GM12878 (cell line): ENCODE measurements around the gene CHCHD6. TPM values are rescaled to one million over a fixed set of nuclear protein-coding genes. Genes with fewer than 3 reads are reported as not detected.

ENCODE experiments used
- ATAC-seq: fragments of 200-7000 bp; cut with Tn5 transposase; 3 replicates; pipeline ENCODE4 v1.9.1; 2020; ENCODE audit warnings: mild to moderate bottlenecking, moderate library complexity
- BruUV-seq: library from RNA; stranded (reverse); fragments of 400-500 nt; replicated peaks from 2 replicates; lab custom pipeline; 2021; lab: Mats Ljungman, UMichigan
- CTCF ChIA-PET: fragments of 300-600 bp; sonication (Branson Sonifier 250); formaldehyde crosslinking; extraction: SDS; loops from one replicate; lab custom pipeline; 2021; ENCODE audit warnings: inconsistent platforms; lab: Yijun Ruan, JAX
- POLR2A ChIA-PET: fragments of 350-600 bp; formaldehyde crosslinking; extraction: SDS; loops from one replicate; lab custom pipeline; 2021; ENCODE audit warnings: inconsistent platforms; lab: Charles Lee
- RAD21 ChIA-PET: fragments of 300-600 bp; sonication (Branson Sonifier 250); formaldehyde crosslinking; loops from one replicate; lab custom pipeline; 2023; ENCODE audit warnings: antibody characterized with exemption; ENCODE audit not compliant: unreplicated experiment; lab: Charles Lee
- SMC1A ChIA-PET: fragments of 300-600 bp; sonication (Branson Sonifier 250); formaldehyde crosslinking; loops from one replicate; lab custom pipeline; 2023; ENCODE audit not compliant: unreplicated experiment, uncharacterized antibody; lab: Charles Lee
- DNase-seq: peaks from one replicate; pipeline ENCODE4 v3.0.0-alpha.2; 2011; ENCODE audit warnings: low read depth, low spot score
- FAIRE-seq: peaks from 3 replicates; lab custom pipeline; 2011; peaks lifted over from hg19 to GRCh38; lab: Jason Lieb, UNC
- H2AFZ ChIP-seq: 2 replicates; pipeline ENCODE4 v1.6.0; 2011; ENCODE audit warnings: low read depth, low read length, control low read depth; ENCODE audit not compliant: control insufficient read depth
- H3K27ac ChIP-seq: 2 replicates; pipeline ENCODE4 v1.5.1; 2011; ENCODE audit warnings: control low read depth; ENCODE audit not compliant: control insufficient read depth, insufficient read depth
- H3K27me3 ChIP-seq, 2 experiments: replicated peaks in 1 of 2; 2 replicates each; pipeline versions ENCODE4 v1.6.0 to v1.6.1; 2011; ENCODE audit warnings: low read length in 1 of 2; ENCODE audit not compliant: control insufficient read depth in 2 of 2, insufficient read depth in 2 of 2
- H3K36me3 ChIP-seq, 2 experiments: 2 replicates each; pipeline ENCODE4 v1.5.1; 2011; ENCODE audit warnings: low read length in 1 of 2; ENCODE audit not compliant: control insufficient read depth in 2 of 2, insufficient read depth in 2 of 2
- H3K4me1 ChIP-seq: 2 replicates; pipeline ENCODE4 v1.6.1; 2011; ENCODE audit warnings: mild to moderate bottlenecking, low read length, moderate library complexity, mixed read lengths; ENCODE audit not compliant: control insufficient read depth, insufficient read depth
- H3K4me2 ChIP-seq: 2 replicates; pipeline ENCODE4 v1.6.0; 2011; ENCODE audit warnings: control low read depth; ENCODE audit not compliant: control insufficient read depth, insufficient read depth
- H3K4me3 ChIP-seq: fragments of 200-600 bp; sonication (generic); 2 replicates; pipeline ENCODE4 v1.5.1; 2016
- H3K79me2 ChIP-seq: 2 replicates; pipeline ENCODE4 v1.6.0; 2011; ENCODE audit warnings: low read length; ENCODE audit not compliant: control insufficient read depth, insufficient read depth
- H3K9ac ChIP-seq: 2 replicates; pipeline ENCODE4 v1.8.0; 2011; ENCODE audit warnings: low read length, control low read depth, mixed read lengths; ENCODE audit not compliant: control insufficient read depth, insufficient read depth
- H3K9me3 ChIP-seq: replicated peaks from 3 replicates; pipeline ENCODE4 v1.5.1; 2011; ENCODE audit warnings: mild to moderate bottlenecking, low read length; ENCODE audit not compliant: control insufficient read depth, insufficient read depth
- H4K20me1 ChIP-seq: 2 replicates; pipeline ENCODE4 v1.6.0; 2011; ENCODE audit not compliant: control insufficient read depth, insufficient read depth
- BMI1 ChIP-seq: fragments of 450-650 bp; IDR thresholded peaks from 2 replicates; pipeline ENCODE4 v1.6.1; 2016; ENCODE audit warnings: mild to moderate bottlenecking, moderate library complexity, borderline replicate concordance
- ELK1 ChIP-seq: IDR thresholded peaks from 2 replicates; pipeline ENCODE4 v1.6.1; 2012; ENCODE audit warnings: low read depth, low read length, improper control_type of control experiment
- ETV6 ChIP-seq, 2 experiments: fragments of 450-650 bp in 1 of 2; IDR thresholded peaks in 1 of 2; conservative IDR thresholded peaks in 1 of 2; 2 replicates each; pipeline ENCODE4 v1.6.1; 2014; ENCODE audit warnings: antibody characterized with exemption in 1 of 2, borderline replicate concordance in 1 of 2, low read depth in 1 of 2, mild to moderate bottlenecking in 1 of 2, moderate library complexity in 1 of 2
- GATAD2B ChIP-seq: fragments of 450-650 bp; conservative IDR thresholded peaks from 2 replicates; pipeline ENCODE4 v1.6.1; 2017; ENCODE audit warnings: low read depth, mild to moderate bottlenecking, moderate library complexity
- HDAC6 ChIP-seq: fragments of 200-600 bp; sonication (generic); IDR thresholded peaks from one replicate; pipeline ENCODE4 v1.8.0; 2017; ENCODE audit warnings: antibody characterized with exemption; ENCODE audit not compliant: unreplicated experiment
- IRF3 ChIP-seq: fragments of 450-650 bp; IDR thresholded peaks from 2 replicates; pipeline ENCODE4 v1.6.1; 2014; ENCODE audit warnings: mild to moderate bottlenecking
- KLF5 ChIP-seq: fragments of 450-650 bp; IDR thresholded peaks from 2 replicates; pipeline ENCODE4 v1.6.1; 2014; ENCODE audit warnings: mild to moderate bottlenecking; ENCODE audit not compliant: partially characterized antibody
- MTA2 ChIP-seq: fragments of 450-650 bp; IDR thresholded peaks from 2 replicates; pipeline ENCODE4 v1.6.1; 2016; ENCODE audit warnings: low read depth, mild to moderate bottlenecking, moderate library complexity
- PAX8 ChIP-seq: fragments of 450-650 bp; IDR thresholded peaks from 2 replicates; pipeline ENCODE4 v1.6.1; 2017; ENCODE audit warnings: mild to moderate bottlenecking, moderate library complexity
- SIN3A ChIP-seq: IDR thresholded peaks from 2 replicates; pipeline ENCODE4 v1.6.1; 2012; ENCODE audit warnings: low read depth, low read length, improper control_type of control experiment
- SREBF2 ChIP-seq: IDR thresholded peaks from 2 replicates; pipeline ENCODE4 v1.6.1; 2012; ENCODE audit warnings: mild to moderate bottlenecking, low read length
- ZBTB40 ChIP-seq: fragments of 450-650 bp; IDR thresholded peaks from 2 replicates; pipeline ENCODE4 v1.6.1; 2016; ENCODE audit warnings: mild to moderate bottlenecking, moderate library complexity, borderline replicate concordance
- WGBS: methylation state at CpG from one replicate; pipeline ENCODE4 v1.1.6; 2016; ENCODE audit warnings: low lambda C conversion rate; ENCODE audit not compliant: insufficient replicate concordance, insufficient coverage; ENCODE audit errors: missing lambda C conversion rate; 5-methylcytosine and 5-hydroxymethylcytosine counted together
- in situ Hi-C: fragments of 300-500 bp; cut with MboI; formaldehyde crosslinking; loops from 9 replicates; pipeline ENCODE4 v1.14.3; 2018; ENCODE audit warnings: mixed read lengths
- intact Hi-C: fragments of 100-400 bp; cut with micrococcal nuclease; formaldehyde crosslinking; loops from one replicate; pipeline ENCODE4 v1.14.2; 2022; ENCODE audit not compliant: unreplicated experiment
- polyA plus RNA-seq, 11 experiments: library from polyadenylated mRNA; depleted of rRNA in 4 of 11; unstranded in 6 of 11; stranded (reverse) in 5 of 11; fragments of >200 nt; fragmentation: Nextera tagmentation in 4 of 11; fragmentation: Illumina TruSeq in 1 of 11; extraction: Ambion mirVana in 4 of 11; extraction: Trizol in 1 of 11; gene quantifications; 1 replicate in 1 of 11; 2 replicates in 10 of 11; pipeline versions ENCODE4 v1.2.1 to v1.2.3, GENCODE V29; 2011 to 2016; ENCODE audit warnings: inconsistent platforms in 2 of 11, missing spikeins in 2 of 11, low read depth in 1 of 11
- total RNA-seq, 4 experiments: library from RNA; depleted of rRNA in 3 of 4; stranded (reverse); fragments of >200 nt in 3 of 4; fragmentation: Illumina TruSeq in 1 of 4; extraction: Trizol in 1 of 4; gene quantifications; 2 replicates each; pipeline versions ENCODE4 v1.2.1 to v1.2.3, GENCODE V29; 2013 to 2021
- TF ChIP-seq, protein P1 (sequence below): fragments of 450-650 bp; formaldehyde crosslinking; IDR thresholded peaks from 2 replicates; pipeline ENCODE4 v1.4.0; 2022; ENCODE audit warnings: mild to moderate bottlenecking, moderate library complexity
- TF ChIP-seq, protein P2 (sequence below): fragments of 450-650 bp; IDR thresholded peaks from 2 replicates; pipeline ENCODE4 v1.6.1; 2017; ENCODE audit warnings: borderline replicate concordance

The CHCHD6 gene
- total and polyA plus RNA-seq, 10 of the 15 experiments (the other 5 are each of a cell fraction or from before 2014, with no cell fraction given): 2.7 to 16.7 (median 12.3) TPM

- POLR2A ChIA-PET: no interaction called here
- no peak for DNase-seq
- intact Hi-C loops: no loop called here
- CTCF ChIA-PET: no interaction called here
- H3K4me2 ChIP-seq: no peak overlapping the region
- BruUV-seq: no TSS peak
- H3K4me3 ChIP-seq: no peak overlapping the region
- H2AFZ ChIP-seq: no peak overlapping the region
- H3K4me1 ChIP-seq: no peaks in the 10 kb centered on the region
- no peaks in the 10 kb centered on the region; a peak in 1 of 4 replicates for H3K36me3 ChIP-seq
- SMC1A ChIA-PET: no interaction called here
- no peaks in the 10 kb centered on the region for H3K79me2 ChIP-seq
- no peak for FAIRE-seq
- no peaks in the 10 kb centered on the region for H3K9me3 ChIP-seq
- H4K20me1 ChIP-seq: no peaks in the 10 kb centered on the region
- H3K9ac ChIP-seq: no peak overlapping the region
- H3K27ac ChIP-seq: no peak overlapping the region
- WGBS: 53% methylated on average over 6 of the region's 6 CpGs
- RAD21 ChIA-PET: no interaction called here
- no peak for TF ChIP-seq PAX8
- no peak for TF ChIP-seq ELK1
- no peak for TF ChIP-seq ZBTB40
- TF ChIP-seq BMI1: no peak
- no peak for TF ChIP-seq ETV6 (conservative IDR thresholded peaks at IDR 0.05 in 1 of 2, IDR thresholded peaks at IDR 0.05 in 1 of 2; ENCODE audit: borderline replicate concordance in 1 of 2, low read depth in 1 of 2)
- no peak for TF ChIP-seq GATAD2B
- no peak for TF ChIP-seq SIN3A
- no peak for TF ChIP-seq HDAC6
- no peak for TF ChIP-seq KLF5
- TF ChIP-seq, protein P1, sequence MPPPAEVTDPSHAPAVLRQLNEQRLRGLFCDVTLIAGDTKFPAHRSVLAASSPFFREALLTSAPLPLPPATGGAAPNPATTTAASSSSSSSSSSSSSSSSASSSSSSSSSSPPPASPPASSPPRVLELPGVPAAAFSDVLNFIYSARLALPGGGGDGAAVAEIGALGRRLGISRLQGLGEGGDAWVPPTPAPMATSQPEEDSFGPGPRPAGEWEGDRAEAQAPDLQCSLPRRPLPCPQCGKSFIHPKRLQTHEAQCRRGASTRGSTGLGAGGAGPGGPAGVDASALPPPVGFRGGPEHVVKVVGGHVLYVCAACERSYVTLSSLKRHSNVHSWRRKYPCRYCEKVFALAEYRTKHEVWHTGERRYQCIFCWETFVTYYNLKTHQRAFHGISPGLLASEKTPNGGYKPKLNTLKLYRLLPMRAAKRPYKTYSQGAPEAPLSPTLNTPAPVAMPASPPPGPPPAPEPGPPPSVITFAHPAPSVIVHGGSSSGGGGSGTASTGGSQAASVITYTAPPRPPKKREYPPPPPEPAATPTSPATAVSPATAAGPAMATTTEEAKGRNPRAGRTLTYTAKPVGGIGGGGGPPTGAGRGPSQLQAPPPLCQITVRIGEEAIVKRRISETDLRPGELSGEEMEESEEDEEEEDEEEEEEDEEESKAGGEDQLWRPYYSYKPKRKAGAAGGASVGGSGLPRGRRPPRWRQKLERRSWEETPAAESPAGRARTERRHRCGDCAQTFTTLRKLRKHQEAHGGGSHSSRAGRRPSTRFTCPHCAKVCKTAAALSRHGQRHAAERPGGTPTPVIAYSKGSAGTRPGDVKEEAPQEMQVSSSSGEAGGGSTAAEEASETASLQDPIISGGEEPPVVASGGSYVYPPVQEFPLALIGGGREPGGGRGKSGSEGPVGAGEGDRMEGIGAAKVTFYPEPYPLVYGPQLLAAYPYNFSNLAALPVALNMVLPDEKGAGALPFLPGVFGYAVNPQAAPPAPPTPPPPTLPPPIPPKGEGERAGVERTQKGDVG: no peak
- no peak for TF ChIP-seq IRF3
- TF ChIP-seq MTA2: no peak
- TF ChIP-seq SREBF2: no peak
- TF ChIP-seq, protein P2, sequence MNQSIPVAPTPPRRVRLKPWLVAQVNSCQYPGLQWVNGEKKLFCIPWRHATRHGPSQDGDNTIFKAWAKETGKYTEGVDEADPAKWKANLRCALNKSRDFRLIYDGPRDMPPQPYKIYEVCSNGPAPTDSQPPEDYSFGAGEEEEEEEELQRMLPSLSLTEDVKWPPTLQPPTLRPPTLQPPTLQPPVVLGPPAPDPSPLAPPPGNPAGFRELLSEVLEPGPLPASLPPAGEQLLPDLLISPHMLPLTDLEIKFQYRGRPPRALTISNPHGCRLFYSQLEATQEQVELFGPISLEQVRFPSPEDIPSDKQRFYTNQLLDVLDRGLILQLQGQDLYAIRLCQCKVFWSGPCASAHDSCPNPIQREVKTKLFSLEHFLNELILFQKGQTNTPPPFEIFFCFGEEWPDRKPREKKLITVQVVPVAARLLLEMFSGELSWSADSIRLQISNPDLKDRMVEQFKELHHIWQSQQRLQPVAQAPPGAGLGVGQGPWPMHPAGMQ: no peak
- no peak for ATAC-seq
- no peaks in the 10 kb centered on the region for H3K27me3 ChIP-seq
- in situ Hi-C loops: no loop called here
These were observed 153.9 kb downstream of the CHCHD6 start for GRCh38 chr3:126857928-126858327.
